Vagina (tissue), 2 donors: ENCODE measurements around the gene EP300. TPM values are rescaled to one million over a fixed set of nuclear protein-coding genes. Genes with fewer than 3 reads are reported as not detected.
"Not testable (repeated sequence)": the region's sequence is repeated elsewhere in the genome, so short reads cannot be mapped to it uniquely, and the experiment has no call there.

Experiments used
- DNase-seq, 2 donors: peaks; one replicate each; pipeline ENCODE4 v3.0.0-alpha.2; 2017; ENCODE audit errors: extremely low spot score in 2 of 2
- H3K27ac ChIP-seq: fragments of 200-600 bp; sonication (generic); one replicate; pipeline ENCODE4 v1.5.1; 2019
- H3K27me3 ChIP-seq: fragments of 200-600 bp; sonication (generic); one replicate; pipeline ENCODE4 v1.5.1; 2019
- H3K36me3 ChIP-seq, 2 donors: fragments of 200-600 bp; sonication (generic); one replicate each; pipeline ENCODE4 v1.5.1; 2017 to 2019
- H3K4me1 ChIP-seq: fragments of 200-600 bp; sonication (generic); one replicate; pipeline ENCODE4 v1.5.1; 2019
- H3K4me3 ChIP-seq, 2 donors: fragments of 200-600 bp; sonication (generic); 1 replicate in 1 of 2; 2 replicates in 1 of 2; pipeline ENCODE4 v1.5.1; 2016 to 2019
- H3K9me3 ChIP-seq: fragments of 200-600 bp; sonication (generic); one replicate; pipeline ENCODE4 v1.5.1; 2019
- POLR2A ChIP-seq, 2 donors: fragments of 450-650 bp; IDR thresholded peaks; one replicate each; pipeline ENCODE4 v1.6.1; 2017; ENCODE audit warnings: antibody characterized with exemption in 2 of 2, mild to moderate bottlenecking in 2 of 2, moderate library complexity in 2 of 2
- POLR2AphosphoS5 ChIP-seq, 2 donors: sonication (generic); formaldehyde crosslinking; IDR thresholded peaks; one replicate each; pipeline ENCODE4 v1.9.0; 2017; ENCODE audit warnings: antibody characterized with exemption in 2 of 2, mild to moderate bottlenecking in 2 of 2, low read depth in 1 of 2; ENCODE audit not compliant: insufficient read depth in 1 of 2
- intact Hi-C: fragments of 100-400 bp; cut with DNase I; formaldehyde crosslinking; loops from one replicate; pipeline ENCODE4 v1.15.1; 2023
- total RNA-seq: library from RNA; depleted of rRNA; stranded (reverse); fragments of >200 nt; gene quantifications from one replicate; pipeline ENCODE4 v1.2.3, GENCODE V29; 2016
- TF ChIP-seq, protein P1 (sequence below), 3 experiments: fragments of 450-650 bp in 2 of 3; fragments of 200-600 bp in 1 of 3; sonication (generic) in 1 of 3; IDR thresholded peaks; one replicate each; pipeline ENCODE4 v1.5.1; 2017 to 2019; ENCODE audit warnings: antibody characterized with exemption in 3 of 3, mild to moderate bottlenecking in 2 of 3, moderate library complexity in 2 of 3

EP300 gene
- total RNA-seq, 1 donor from 2014 or later: 99.9 TPM

DNA sequence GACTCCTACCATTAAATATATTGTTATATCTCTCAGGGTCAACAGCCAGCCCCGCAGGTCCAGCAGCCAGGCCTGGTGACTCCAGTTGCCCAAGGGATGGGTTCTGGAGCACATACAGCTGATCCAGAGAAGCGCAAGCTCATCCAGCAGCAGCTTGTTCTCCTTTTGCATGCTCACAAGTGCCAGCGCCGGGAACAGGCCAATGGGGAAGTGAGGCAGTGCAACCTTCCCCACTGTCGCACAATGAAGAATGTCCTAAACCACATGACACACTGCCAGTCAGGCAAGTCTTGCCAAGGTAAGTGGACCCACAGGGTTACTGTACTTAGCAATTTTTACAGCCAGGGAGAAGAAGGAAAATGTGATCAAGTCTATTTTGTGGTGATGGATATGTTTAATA is 35.1 kb downstream of the EP300 start:
- Histone ChIP-seq H3K9me3 (no peaks in the 10 kb centered on the region), H3K27ac (no peak overlapping the region), H3K4me1 (peaks cover 10% of the 10 kb centered on the region), H3K4me3 (no peak overlapping the region), H3K36me3 (peaks cover 0 to 68% of the 10 kb centered on the region in 2 donors), H3K27me3 (no peaks in the 10 kb centered on the region)
- DNase-seq: no peak
- intact Hi-C loops: no loop called here
- TF ChIP-seq POLR2AphosphoS5 (IDR thresholded peaks at IDR 0.05; ENCODE audit: insufficient read depth in 1 of 2, low read depth in 1 of 2) (no peak), POLR2A (IDR thresholded peaks at IDR 0.05) (no peak)
- TF ChIP-seq, protein P1, sequence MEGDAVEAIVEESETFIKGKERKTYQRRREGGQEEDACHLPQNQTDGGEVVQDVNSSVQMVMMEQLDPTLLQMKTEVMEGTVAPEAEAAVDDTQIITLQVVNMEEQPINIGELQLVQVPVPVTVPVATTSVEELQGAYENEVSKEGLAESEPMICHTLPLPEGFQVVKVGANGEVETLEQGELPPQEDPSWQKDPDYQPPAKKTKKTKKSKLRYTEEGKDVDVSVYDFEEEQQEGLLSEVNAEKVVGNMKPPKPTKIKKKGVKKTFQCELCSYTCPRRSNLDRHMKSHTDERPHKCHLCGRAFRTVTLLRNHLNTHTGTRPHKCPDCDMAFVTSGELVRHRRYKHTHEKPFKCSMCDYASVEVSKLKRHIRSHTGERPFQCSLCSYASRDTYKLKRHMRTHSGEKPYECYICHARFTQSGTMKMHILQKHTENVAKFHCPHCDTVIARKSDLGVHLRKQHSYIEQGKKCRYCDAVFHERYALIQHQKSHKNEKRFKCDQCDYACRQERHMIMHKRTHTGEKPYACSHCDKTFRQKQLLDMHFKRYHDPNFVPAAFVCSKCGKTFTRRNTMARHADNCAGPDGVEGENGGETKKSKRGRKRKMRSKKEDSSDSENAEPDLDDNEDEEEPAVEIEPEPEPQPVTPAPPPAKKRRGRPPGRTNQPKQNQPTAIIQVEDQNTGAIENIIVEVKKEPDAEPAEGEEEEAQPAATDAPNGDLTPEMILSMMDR (IDR thresholded peaks at IDR 0.05): no peak

DNA sequence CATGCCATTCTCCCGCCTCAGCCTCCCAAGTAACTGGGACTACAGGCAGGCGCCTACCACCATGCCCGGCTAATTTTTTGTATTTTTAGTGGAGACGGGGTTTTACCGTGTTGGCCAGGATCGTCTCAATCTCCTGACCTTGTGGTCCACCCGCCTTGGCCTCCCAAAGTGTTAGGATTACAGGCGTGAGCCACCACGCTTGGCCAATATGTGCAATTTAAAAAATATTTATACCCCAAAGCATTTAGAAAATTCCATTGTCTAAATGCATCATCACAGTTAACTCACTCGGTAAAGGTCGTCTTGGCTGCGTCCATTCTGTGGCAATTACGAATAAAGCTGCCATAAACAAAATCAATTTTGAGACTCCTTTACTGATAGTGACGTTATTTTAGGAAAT is 36.2 kb downstream of the EP300 start:
- H3K4me3 ChIP-seq: no peak overlapping the region
- H3K9me3 ChIP-seq: no peaks in the 10 kb centered on the region
- H3K27ac ChIP-seq: no peak overlapping the region
- no peaks in the 10 kb centered on the region for H3K4me1 ChIP-seq
- TF ChIP-seq POLR2A (IDR thresholded peaks at IDR 0.05): no peak
- no peak for TF ChIP-seq POLR2AphosphoS5 (IDR thresholded peaks at IDR 0.05; ENCODE audit: insufficient read depth in 1 of 2, low read depth in 1 of 2)
- intact Hi-C loops: no loop called here
- DNase-seq: no peak
- H3K36me3 ChIP-seq: peaks cover 0 to 79% of the 10 kb centered on the region in 2 donors
- H3K27me3 ChIP-seq: no peaks in the 10 kb centered on the region

DNA sequence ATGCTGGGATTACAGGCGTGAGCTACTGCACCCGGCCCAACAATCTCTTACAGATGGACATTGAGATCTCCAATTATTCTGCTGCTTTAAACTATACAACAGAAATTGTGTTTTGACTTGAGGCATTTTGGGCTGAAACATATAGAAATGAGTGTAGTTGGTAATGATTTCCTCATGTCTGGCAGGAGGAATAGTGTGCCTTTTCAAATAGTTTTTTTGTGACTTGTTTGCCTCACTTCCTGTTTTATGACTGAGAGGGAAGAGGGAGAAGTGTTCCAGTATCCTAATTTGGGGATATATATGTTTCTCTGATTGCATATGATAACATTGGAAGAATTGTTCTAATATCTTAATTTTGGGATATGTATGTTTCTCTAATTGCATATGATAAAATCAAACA is 40.2 kb downstream of the EP300 start:
- Histone ChIP-seq H3K4me3 (no peak overlapping the region), H3K27ac (no peak overlapping the region), H3K36me3 (peaks cover 0 to 91% of the 10 kb centered on the region in 2 donors), H3K4me1 (no peaks in the 10 kb centered on the region), H3K9me3 (no peaks in the 10 kb centered on the region), H3K27me3 (no peaks in the 10 kb centered on the region)
- no peak for DNase-seq
- TF ChIP-seq POLR2A (IDR thresholded peaks at IDR 0.05) (no peak), POLR2AphosphoS5 (IDR thresholded peaks at IDR 0.05; ENCODE audit: insufficient read depth in 1 of 2, low read depth in 1 of 2) (no peak)
- TF ChIP-seq, protein P1 (IDR thresholded peaks at IDR 0.05): no peak
- intact Hi-C loops: no loop called here

DNA sequence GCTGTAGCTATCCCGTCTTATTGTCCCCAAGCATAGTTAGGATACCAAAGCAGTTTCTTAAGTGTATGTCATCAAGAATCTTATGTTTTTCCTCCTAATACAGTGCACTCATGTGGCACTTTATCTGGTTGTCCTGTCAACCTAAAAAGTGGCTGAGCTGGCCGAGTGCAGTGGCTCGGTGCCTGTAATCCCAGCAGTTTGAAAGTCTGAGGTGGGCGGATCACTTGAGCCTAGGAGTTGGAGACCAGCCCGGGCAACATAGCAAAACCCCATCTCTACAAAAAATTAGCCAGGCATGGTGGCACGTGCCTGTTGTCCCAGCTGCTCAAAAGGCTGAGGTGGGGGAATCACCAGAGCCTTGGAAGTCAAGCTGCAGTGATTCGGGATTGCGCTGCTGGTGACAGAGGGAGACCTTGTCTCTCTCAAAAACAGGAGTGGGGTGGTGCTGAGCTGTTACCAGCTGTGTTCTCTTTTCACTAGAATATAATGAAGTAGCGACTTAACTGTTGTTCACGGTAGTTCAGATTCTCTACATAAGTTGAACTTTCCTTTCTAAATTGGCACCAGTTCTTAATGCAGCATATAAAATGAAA is 48.1 kb downstream of the EP300 start:
- no peak overlapping the region for H3K27ac ChIP-seq
- no peak for DNase-seq
- no peaks in the 10 kb centered on the region for H3K27me3 ChIP-seq
- H3K9me3 ChIP-seq: no peaks in the 10 kb centered on the region
- no peak overlapping the region for H3K4me3 ChIP-seq
- peaks cover 0 to 84% of the 10 kb centered on the region in 2 donors for H3K36me3 ChIP-seq
- intact Hi-C loops: no loop called here
- TF ChIP-seq POLR2A (IDR thresholded peaks at IDR 0.05): no peak
- no peaks in the 10 kb centered on the region for H3K4me1 ChIP-seq

DNA sequence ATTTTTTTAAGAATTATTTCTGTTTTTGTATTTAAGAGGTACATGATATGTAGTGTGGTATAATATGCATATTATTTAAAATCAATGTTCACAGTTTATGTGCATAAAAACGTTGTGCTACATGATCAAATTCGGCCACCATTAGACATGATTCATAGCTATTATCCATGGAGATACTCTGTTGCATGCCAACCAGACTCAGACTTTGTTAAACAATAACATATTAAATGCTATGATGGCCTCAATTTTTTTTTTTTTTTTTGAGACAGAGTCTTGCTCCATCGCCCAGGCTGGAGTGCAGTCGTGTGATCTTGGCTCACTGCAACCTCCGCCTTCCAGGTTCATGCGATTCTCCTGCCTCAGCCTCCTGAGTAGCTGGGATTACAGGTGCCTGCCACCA is 53.5 kb downstream of the EP300 start:
- H3K27ac ChIP-seq, H3K4me3 ChIP-seq, H3K4me1 ChIP-seq, DNase-seq, H3K9me3 ChIP-seq, H3K27me3 ChIP-seq, intact Hi-C loops: not testable (repeated sequence)
- H3K36me3 ChIP-seq: peaks cover under 1 to 87% of the 10 kb centered on the region in 2 donors

DNA sequence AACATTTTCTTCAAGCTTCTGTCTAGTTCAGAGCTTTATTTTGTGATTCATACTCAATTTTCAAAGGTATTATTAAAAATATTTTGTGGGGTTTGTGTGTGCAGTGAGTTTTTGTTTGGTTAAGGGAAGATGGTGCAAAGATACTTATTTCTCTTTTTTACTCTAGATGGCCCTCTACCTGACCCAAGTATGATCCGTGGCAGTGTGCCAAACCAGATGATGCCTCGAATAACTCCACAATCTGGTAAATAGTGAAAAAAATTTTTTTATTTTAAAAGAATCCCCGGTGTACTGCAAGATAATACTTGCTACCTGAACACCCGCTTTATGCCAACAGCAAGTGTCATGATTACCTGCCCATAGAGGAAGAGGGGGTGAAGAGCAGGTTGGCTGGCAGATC is 54.2 kb downstream of the EP300 start:
- no peaks in the 10 kb centered on the region for H3K27me3 ChIP-seq
- H3K9me3 ChIP-seq: no peaks in the 10 kb centered on the region
- no peak overlapping the region for H3K4me3 ChIP-seq
- no peak for DNase-seq
- intact Hi-C loops: no loop called here
- peaks cover 4 to 87% of the 10 kb centered on the region in 2 donors for H3K36me3 ChIP-seq
- TF ChIP-seq, protein P1 (IDR thresholded peaks at IDR 0.05): no peak
- TF ChIP-seq POLR2AphosphoS5 (IDR thresholded peaks at IDR 0.05; ENCODE audit: insufficient read depth in 1 of 2, low read depth in 1 of 2): no peak
- TF ChIP-seq POLR2A (IDR thresholded peaks at IDR 0.05): no peak
- no peaks in the 10 kb centered on the region for H3K4me1 ChIP-seq
- no peak overlapping the region for H3K27ac ChIP-seq
